PC-9 (cell line): ENCODE data around the gene SYNJ2.

ENCODE experiments used
- CTCF ChIP-seq: fragments of 200-600 bp; sonication (generic); conservative IDR thresholded peaks from 2 replicates; pipeline ENCODE4 v1.6.1; 2017; ENCODE audit warnings: mixed run types, antibody characterized with exemption, mild to moderate bottlenecking, moderate library complexity
- EZH2 ChIP-seq: fragments of 200-600 bp; sonication (generic); IDR thresholded peaks from 2 replicates; pipeline ENCODE4 v1.8.0; 2017; ENCODE audit warnings: antibody characterized with exemption, low read depth

GRCh38 chr6:158081657-158081935 lies 99.9 kb downstream of the SYNJ2 start:
- no peak for TF ChIP-seq CTCF
- no peak for TF ChIP-seq EZH2
